SHP77 treated with DMSO at 0.1 percent for 48 hours (cell line): ENCODE measurements around the gene AHNAK2.

Source experiments
- DNase-seq: peaks from one replicate; lab custom pipeline; 2025; lab: John Stamatoyannopoulos, UW

Gene AHNAK2

DNA sequence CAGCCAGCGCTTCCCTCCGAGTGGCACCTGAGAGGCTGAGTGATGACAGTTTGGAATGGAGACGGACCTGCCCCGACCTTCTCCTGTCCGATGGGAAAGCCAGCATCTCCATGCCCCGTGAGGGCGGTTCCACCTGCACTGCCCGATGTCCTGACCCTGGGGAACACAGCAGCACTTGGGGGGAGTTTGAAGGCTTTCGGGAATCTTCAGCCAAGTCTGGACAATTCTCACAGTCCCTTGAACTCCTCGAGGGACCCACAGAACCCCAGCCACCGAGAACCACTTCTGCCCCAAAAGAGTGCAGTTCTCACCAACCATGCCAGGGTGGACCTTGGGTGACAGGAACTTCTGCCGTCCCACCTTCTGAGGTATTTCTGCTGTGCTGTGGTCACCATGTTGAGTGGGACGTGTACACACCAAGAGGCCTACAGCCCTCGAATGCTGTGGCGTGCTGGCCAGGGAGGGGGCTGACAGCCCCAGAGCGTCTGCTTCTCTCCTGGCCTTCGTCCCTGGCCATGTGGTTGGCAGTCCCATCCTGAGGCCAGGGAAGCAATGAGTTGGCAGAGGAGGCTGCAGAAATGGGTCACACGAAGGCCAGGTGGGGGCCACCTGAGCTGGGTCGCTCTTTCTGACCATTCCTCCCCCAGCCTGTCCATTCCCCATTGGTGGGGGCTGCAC lies 8.5 kb upstream of the AHNAK2 start:
- no peak for DNase-seq

- peak; percentile 67 for DNase-seq
These were observed 7.7 kb upstream of the AHNAK2 start, which contains the start of gene CLBA1 for GRCh38 chr14:104985675-104986486. TSS of gene CLBA1 (plus strand) at chr14:104985788. CDS start at chr14:104986432, 644 bp downstream.

- DNase-seq = no peak
These were observed 6.1 kb upstream of the AHNAK2 start for GRCh38 chr14:104984056-104984894.

DNA sequence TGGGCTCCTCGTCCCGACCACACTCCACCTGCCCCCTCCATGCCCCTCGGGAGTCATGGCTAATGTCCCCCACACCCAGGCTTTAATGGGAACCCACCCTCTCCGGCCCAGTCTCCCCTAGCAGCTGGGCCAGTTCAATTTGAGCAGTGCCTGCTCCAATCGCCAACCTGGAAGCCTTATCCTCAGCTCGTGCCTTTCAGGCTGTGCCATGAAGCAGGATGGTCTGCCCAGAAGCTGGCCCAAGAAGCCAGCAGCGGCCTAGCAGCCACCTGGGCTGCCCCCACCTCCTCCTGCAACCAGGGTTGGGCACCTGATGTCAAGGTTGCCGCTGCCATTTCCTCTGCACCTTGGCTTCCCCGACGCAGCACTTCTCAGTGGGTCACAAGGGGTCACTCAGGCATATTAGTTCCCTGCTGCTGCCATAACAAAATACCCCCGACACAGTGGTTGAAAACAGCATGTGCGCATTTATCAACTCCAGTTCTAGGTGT lies 5.1 kb upstream of the AHNAK2 start:
- no peak for DNase-seq

GRCh38 chr14:104982548-104983230 lies 4.5 kb upstream of the AHNAK2 start:
- DNase-seq = no peak

DNA sequence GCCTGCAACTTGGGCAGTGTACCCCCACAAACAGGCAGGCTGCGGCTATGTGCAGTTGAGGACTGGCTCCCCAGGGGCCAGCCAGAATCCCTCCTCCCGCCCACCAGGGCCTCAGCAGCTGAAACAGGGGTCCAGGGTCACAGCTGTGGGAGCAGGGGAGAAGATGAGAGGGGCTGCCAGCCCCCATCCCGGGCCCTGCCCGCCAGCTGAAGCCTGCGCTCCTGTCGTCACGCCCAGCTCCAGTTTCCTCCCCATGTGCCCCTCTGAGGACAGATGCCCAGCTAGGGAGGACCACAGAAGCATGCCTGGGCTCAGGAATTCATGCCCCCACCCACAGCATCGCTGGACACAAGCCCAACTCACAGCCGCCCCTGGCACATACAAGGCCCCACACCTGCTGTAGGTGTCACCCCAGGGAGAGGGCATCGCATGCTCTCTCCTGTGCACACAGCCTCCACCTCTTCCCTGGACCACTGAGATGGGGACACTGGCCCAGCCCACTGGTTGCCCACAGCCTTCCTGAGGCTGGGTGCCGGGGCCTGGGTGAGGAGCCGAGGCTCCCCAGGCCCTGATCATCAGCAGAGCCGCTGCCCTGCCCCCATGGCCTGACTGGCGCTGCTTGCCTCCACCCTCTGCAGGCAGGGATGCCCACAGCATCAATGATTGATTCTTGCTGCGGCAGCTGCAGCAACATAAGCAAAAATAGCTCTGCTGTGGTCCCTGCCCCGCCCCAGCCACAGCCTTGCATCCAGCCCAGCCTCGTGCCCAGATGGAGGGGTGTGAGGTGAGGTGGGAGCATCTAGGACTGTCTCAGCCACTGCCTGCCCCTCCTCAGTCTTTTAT lies 3.7 kb upstream of the AHNAK2 start:
- peak; percentile 26 for DNase-seq

GRCh38 chr14:104980611-104981531 lies 2.7 kb upstream of the AHNAK2 start:
- DNase-seq = no peak

GRCh38 chr14:104979758-104980610 lies 1.8 kb upstream of the AHNAK2 start:
- peak; percentile 11 for DNase-seq

DNA sequence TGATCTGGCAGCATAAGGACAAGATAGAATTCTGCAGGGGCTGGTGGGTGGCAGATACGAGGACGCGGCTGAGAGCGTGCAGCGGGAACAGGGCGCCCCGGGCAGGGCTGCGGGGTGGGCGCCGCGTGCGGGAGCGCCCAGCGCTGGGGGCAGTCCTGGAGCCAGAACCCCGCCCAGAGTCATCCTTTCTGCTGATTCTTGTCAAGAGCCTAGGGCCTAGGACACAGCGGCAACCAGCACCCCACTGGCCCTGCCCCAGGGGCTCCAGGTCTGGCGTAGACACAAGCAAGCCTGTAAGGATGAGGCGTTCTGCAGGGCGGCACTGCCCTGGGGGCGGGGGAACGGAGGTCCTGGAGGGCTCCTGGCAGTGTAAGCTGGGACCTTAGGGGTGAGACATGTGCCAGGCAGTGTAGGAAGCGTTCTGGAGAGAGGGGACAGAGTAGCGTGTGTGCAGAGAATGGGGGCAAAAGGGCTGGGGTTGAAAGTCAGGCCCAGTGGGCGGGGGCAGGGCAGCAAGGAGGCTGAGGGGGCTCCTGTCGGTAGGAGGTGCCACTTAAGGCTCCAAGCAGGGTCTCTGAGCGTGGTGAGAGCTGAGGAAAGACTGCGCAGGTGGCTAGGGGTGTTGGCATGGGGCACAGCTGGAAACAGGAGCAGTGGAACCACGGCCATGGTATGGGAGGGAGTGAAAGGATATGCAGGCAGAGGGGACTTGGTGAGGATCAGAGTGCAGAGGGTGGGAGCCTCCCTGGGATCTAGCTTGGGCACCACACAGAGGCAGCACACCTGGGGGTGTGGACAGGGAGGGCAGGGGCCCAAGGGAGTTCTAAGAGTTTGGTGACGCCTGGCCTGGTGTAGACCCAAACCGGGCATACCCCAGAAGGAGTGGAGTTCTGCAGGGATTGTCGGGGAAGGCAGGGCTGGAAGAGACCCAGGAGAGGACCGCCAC lies 845 bp upstream of the AHNAK2 start:
- peak; percentile 8 for DNase-seq

- DNase-seq = no peak
These were observed 1.0 kb downstream of the AHNAK2 start for GRCh38 chr14:104977008-104977680.

DNA sequence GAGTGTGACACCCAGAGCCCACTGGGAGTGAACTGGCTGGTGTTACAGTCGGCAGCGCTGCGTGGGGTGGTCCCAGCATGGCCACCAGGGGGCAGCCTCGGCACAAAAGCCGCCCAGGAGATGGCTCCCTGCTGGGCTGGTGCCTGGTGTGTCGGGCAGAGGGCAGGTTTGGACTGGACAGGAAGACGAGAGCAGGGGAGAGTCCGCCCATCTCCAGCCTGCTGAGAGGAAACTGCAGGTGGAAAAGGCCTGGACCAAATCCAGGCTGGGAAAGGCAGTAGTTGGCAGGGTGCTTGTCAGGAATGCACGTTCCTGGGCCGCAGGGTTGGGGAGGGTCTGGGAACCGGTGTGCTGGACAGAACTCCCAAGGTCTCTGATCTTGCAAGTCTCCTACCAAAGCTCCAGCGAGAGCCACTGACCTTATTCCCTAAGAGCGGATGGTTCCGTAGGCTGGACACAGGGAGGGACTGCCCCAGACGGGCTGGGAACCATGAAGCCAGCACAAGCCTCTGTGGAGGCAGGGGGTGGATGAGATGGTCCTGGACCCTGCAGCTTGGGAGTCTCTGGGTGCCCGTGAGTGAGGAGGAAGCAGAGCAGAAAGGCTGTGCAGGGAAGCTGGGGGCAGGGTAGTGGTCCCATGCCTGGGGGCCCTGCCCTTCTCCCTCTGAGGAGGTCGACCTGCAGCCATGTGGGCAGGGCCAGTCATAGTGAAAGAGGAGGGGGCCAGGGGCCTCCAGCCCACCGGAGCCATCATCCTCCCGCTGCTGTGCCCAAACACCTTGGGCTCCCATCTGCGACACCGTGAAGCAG lies 1.8 kb downstream of the AHNAK2 start:
- DNase-seq = peak; percentile 52

DNA sequence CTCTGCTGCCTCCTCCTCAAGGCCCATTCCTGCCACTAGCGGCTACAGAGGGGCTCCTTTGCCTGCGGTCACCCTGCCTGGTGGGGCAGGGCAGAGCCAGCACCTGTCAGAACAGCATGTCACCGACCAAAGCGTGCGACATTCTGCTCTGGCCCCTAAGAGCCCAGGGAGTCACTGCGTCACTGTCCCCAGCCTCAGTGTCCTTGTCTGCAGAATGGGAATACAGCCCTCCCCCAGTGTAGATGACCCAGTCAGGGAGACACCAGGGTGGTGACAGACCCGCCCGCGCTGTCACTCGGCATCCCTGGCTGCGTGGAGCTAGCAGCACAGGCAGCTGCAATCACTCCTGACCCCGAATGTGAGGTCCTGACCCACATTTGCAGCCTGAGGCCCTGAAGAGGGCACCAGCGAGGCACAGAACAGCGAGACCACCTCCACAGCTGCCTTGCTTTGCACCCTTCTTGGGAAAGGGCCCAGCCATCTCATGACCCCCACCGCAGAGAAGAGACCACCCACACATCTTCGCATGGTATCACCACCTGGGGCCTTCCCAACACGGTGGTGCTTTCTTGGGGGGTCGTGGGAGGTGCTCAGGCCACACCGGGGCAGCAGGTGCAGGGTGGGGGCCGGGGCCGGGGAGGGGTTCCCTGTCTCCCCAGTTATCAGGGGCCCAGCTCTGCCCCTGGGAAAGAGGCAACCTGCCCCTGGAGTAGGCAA lies 2.5 kb downstream of the AHNAK2 start:
- DNase-seq = no peak

DNA sequence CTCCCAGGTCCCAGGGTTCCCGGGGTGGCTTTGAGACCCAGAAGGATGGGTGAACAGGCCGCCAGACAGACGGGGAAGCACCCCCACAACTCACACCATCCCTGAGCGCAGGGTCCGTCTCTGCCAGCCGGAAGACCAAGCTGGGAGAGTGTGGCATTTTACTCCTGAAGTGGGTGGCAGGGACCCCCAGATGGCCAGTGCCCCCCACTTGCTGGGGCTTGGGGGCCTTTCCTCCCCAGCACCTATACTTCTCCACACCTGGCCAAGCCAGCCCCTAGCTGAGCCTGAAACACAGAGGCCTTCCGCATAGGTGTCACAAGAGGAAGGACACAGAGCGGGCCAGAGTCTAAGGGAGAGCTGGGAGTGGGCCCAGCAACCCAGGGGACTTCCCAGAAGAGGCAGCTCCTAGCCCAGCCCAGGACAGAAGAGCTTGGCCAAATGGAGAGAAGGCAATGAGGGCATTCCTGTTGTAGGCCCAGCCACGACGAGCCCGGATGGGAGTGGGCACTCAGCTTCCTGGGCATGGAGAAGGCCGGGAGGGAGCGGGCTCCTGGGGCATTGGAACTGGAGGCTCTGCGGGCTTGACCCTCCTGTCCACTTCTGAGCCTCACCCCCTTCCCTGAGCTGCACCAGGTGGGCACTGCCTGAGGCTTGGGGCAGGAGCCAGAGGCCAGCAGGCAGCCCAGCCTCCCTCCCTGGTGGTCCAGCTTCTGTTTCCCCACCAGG lies 3.3 kb downstream of the AHNAK2 start:
- no peak for DNase-seq

DNA sequence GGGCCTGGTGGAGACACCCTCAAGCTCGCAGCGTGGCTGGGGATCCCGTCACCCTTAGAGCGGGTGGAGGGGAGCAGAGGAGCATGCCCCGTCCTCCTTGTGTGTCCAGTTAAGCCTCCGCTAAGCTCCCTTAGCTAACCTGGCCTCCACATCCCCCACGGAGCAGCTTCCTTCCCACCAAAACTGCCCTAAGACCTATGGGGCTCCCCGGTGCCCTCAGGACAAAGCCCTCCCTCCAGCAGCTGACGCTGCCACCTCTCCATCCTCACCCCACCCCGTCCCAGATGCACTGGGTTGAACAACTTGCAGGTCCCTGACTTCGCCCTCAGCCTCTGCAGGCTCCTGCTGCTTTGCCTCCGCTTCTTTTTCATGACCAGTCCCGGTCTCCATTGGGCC lies 4.0 kb downstream of the AHNAK2 start:
- DNase-seq = no peak
